Measurements from ENCODE around the gene FAM229A. TPM values are rescaled to one million over a fixed set of nuclear protein-coding genes. Genes with fewer than 3 reads are reported as not detected.
A peak's percentile ranks its signal among the peaks of the same experiment; 100 is the strongest.

The FAM229A gene
- total and polyA plus RNA-seq, 9 of the 15 experiments (the other 6 are each of a cell fraction or from before 2014, with no cell fraction given) = 0.04 to 21.6 (median 7.4) TPM

DNA sequence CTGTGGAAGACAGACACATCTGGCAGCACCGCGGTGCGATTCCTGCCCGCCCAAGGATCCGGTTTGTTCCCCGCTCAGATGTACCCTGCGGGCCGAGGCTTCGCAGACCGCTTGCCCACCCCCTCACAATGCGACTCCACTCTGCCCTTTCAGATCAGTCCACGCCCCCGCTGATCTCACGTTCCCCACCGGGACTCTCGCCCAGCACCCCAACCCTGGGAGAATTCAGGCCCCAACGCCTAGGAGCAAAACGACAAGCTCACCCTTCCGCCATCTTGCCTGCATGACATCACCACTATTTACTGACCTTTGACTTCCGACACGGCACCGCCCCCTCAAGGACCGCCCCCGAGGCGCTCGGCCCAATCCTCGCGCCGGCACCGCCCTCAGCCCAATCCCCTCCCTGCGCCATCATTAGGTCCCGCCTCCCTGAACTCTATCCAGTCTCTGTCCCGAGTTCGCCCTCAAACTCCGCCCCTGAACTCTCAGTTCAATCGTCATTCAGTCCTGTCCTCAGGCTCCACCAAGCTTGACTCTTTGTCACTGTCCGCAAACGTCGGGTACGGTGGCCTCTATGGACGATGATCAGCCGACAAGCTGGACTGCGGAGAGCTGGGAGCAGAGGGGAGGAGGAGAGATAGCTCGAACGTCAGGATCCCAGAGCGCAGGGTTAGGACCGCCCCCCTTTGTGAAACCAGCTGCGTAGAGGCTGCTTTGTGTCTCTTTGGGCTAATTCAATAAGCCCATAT lies 32.0 kb upstream of the FAM229A start, which contains the start of gene BSDC1 (continued):
- TF ChIP-seq, protein P1, sequence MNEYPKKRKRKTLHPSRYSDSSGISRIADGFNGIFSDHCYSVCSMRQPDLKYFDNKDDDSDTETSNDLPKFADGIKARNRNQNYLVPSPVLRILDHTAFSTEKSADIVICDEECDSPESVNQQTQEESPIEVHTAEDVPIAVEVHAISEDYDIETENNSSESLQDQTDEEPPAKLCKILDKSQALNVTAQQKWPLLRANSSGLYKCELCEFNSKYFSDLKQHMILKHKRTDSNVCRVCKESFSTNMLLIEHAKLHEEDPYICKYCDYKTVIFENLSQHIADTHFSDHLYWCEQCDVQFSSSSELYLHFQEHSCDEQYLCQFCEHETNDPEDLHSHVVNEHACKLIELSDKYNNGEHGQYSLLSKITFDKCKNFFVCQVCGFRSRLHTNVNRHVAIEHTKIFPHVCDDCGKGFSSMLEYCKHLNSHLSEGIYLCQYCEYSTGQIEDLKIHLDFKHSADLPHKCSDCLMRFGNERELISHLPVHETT (CRISPR knock-in tag; conservative IDR thresholded peaks at IDR 0.05 in 1 of 2, IDR thresholded peaks at IDR 0.05 in 1 of 2) = peak in 1 of 2 experiments; percentile 86; a peak in 2 of 4 replicates
- TF ChIP-seq FOXO4 (CRISPR knock-in tag; IDR thresholded peaks at IDR 0.05) (0 out of 2 replicates have a peak, but pooled peaks have one; percentile 61), ZNF57 (CRISPR knock-in tag; IDR thresholded peaks at IDR 0.05) (no peak), ZNF445 (CRISPR knock-in tag; IDR thresholded peaks at IDR 0.05; ENCODE audit: low read depth) (no peak), MTF1 (CRISPR knock-in tag; IDR thresholded peaks at IDR 0.05; ENCODE audit: borderline replicate concordance) (no peak), ELF4 (CRISPR knock-in tag; IDR thresholded peaks at IDR 0.05) (peak; percentile 32; the same call in 1 of the 2 replicates), ZNF436 (CRISPR knock-in tag; IDR thresholded peaks at IDR 0.05) (no peak), STAT5A (IDR thresholded peaks at IDR 0.05; ENCODE audit: borderline replicate concordance, low read length) (0 out of 2 replicates have a peak, but pooled peaks have one; percentile 36), TRIM28 (IDR thresholded peaks at IDR 0.05) (peak; percentile 100), LEF1 (IDR thresholded peaks at IDR 0.05) (peak; percentile 51; the same call in 1 of the 2 replicates), MITF (IDR thresholded peaks at IDR 0.05) (peak; percentile 53; the same call in 1 of the 2 replicates), DIDO1 (tag; IDR thresholded peaks at IDR 0.05; ENCODE audit: low read depth) (peak; percentile 66; the same call in 1 of the 2 replicates), ZNF124 (CRISPR knock-in tag; IDR thresholded peaks at IDR 0.05) (no peak), JUN (IDR thresholded peaks at IDR 0.05; ENCODE audit: borderline replicate concordance, low read depth, low read length) (peak; percentile 79; the same call in 1 of the 2 replicates), JUN (CRISPR knock-in tag; IDR thresholded peaks at IDR 0.05; ENCODE audit: borderline replicate concordance) (peak; percentile 88), ZNF79 (CRISPR knock-in tag; IDR thresholded peaks at IDR 0.05; ENCODE audit: low read depth) (no peak), SETDB1 (IDR thresholded peaks at IDR 0.05; ENCODE audit: low read length) (no peak)
- TF ChIP-seq, protein P2, sequence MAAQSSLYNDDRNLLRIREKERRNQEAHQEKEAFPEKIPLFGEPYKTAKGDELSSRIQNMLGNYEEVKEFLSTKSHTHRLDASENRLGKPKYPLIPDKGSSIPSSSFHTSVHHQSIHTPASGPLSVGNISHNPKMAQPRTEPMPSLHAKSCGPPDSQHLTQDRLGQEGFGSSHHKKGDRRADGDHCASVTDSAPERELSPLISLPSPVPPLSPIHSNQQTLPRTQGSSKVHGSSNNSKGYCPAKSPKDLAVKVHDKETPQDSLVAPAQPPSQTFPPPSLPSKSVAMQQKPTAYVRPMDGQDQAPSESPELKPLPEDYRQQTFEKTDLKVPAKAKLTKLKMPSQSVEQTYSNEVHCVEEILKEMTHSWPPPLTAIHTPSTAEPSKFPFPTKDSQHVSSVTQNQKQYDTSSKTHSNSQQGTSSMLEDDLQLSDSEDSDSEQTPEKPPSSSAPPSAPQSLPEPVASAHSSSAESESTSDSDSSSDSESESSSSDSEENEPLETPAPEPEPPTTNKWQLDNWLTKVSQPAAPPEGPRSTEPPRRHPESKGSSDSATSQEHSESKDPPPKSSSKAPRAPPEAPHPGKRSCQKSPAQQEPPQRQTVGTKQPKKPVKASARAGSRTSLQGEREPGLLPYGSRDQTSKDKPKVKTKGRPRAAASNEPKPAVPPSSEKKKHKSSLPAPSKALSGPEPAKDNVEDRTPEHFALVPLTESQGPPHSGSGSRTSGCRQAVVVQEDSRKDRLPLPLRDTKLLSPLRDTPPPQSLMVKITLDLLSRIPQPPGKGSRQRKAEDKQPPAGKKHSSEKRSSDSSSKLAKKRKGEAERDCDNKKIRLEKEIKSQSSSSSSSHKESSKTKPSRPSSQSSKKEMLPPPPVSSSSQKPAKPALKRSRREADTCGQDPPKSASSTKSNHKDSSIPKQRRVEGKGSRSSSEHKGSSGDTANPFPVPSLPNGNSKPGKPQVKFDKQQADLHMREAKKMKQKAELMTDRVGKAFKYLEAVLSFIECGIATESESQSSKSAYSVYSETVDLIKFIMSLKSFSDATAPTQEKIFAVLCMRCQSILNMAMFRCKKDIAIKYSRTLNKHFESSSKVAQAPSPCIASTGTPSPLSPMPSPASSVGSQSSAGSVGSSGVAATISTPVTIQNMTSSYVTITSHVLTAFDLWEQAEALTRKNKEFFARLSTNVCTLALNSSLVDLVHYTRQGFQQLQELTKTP (IDR thresholded peaks at IDR 0.05; ENCODE audit: low read depth in 1 of 2, partially characterized antibody in 2 of 2) = peak in 1 of 2 experiments; percentile 44

Data from K562 (cell line).